GM18951 (cell line): ENCODE measurements around the gene GLIS1.

Experiments
- POLR2A ChIP-seq: IDR thresholded peaks from 4 replicates; pipeline ENCODE4 v1.6.1; 2011; ENCODE audit warnings: mild to moderate bottlenecking; ENCODE audit not compliant: insufficient read length, insufficient read depth; ENCODE audit errors: extremely low read depth
- in situ Hi-C: fragments of 300-500 bp; cut with MboI; formaldehyde crosslinking; loops from one replicate; pipeline ENCODE4 v1.12.0; 2022; ENCODE audit warnings: low sequenced_read_pairs, mixed read lengths, inconsistent platforms; ENCODE audit not compliant: unreplicated experiment

Gene GLIS1

DNA sequence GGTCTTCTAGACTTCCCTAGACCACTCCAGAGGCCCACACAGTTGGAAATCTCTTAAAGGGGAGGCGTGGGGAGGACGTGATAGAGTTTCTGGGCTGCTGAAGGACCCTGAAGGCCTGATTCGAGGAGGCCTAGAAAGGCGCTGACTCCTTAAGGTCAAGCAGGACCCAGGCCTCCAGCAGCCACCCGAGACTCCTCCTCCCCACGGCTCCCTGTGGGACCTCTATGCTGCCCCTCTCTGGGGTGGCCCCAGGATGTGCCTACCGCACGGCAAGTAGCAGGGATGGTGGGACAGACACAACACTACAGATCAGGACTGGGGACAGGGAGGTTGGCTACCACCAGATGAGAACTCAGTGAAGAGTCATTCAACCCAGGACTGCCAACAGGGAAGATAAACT, 77.5 kb downstream of the GLIS1 start:
- in situ Hi-C loops = no loop called here
- TF ChIP-seq POLR2A = no peak

- no peak for TF ChIP-seq POLR2A
- in situ Hi-C loops = no loop called here
Observed at GRCh38 chr1:53660666-53661065, 78.3 kb downstream of the GLIS1 start.

DNA sequence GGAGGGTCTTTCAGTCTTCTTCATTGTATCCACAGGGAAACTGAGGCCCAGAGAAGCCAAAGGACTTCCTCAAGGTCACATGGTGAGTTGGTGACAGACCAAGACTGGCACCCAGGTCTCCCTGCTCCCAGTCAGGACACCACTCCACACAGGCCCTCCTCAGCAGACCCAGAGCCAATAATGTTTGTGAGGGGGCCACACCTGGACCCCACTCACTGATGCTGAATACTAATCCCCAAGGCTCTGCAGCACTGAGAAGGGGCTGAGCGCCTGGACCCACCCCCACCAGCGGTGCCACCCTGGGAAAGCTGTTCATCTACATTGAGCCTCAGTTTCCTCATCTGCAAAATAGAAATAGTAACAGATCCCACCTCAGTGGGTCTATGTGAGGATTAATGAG, 79.5 kb downstream of the GLIS1 start:
- no peak for TF ChIP-seq POLR2A
- in situ Hi-C loops = no loop called here

DNA sequence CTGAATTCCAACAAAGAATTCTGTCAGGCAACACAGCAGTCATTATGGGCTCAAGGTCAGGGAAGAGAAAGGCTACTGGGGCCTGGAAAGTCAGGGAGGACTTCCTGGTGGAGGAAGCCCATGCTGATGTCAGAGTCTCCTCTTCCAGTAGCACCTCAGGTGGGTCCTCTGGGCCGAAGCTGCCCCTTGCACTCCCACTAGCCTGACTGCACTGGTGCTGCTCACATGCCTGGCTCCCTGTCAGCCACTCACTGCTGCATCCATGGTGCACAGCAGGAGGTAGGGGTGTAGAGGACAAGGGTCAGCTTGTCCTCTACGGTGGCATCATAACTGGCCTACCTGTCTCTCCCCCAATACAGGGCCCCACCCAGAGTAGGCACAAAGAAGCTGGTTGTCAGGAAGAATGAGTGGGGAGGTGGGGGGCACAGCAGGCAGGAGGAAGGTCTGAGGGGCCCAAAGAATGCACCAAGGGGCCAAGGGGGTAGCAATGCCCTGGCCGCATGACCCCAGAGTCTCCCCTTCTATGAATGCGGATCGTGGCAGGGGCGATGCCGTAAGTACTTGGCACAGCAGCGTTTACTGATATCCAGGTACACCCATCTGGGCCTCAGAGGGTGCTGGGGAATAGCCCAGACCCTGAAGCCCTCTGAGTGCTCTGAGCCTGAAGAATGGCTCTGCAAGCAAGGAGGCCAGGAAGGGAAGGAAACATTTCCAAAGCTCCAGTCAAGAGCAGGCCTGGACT, 80.3 kb downstream of the GLIS1 start:
- in situ Hi-C loops = no loop called here
- no peak for TF ChIP-seq POLR2A

DNA sequence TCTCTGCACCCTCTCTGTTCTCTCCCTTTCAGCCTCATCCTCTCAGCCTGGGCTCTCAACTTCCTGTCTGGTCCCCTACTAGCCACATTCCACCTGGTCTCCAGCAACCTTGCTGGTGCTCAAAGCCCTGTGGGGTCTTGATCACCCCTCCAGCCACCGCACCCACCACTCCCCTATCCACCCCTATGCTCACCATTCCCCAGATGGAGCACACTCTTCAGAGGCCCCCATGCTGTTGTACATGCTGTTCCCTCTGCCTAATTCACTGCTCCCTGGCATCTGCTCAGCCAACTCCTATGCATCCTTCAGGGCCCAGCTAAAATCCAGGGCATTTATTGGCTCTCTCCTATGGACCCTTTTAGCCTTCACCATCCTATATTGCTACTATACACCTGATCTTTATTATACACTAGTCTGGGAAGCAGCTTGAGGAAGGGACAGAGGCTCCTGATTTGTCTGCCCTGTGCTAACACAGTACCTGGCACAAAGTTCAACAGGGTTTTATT, 81.0 kb downstream of the GLIS1 start:
- in situ Hi-C loops = no loop called here
- no peak for TF ChIP-seq POLR2A

DNA sequence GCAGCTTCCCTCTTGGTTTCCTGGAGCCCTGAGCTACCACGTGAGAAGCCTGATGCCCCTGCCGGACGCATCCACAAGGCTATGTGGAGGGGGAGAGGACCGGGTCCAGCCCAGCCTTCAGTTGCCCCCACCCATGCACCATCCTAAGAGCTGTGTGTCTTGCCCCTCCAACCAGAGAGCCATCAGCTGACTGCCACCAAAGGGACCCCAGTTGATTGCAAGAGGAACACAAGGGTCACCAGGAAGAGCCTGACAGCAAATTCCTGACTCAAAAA, 81.5 kb downstream of the GLIS1 start:
- no peak for TF ChIP-seq POLR2A
- in situ Hi-C loops = no loop called here

DNA sequence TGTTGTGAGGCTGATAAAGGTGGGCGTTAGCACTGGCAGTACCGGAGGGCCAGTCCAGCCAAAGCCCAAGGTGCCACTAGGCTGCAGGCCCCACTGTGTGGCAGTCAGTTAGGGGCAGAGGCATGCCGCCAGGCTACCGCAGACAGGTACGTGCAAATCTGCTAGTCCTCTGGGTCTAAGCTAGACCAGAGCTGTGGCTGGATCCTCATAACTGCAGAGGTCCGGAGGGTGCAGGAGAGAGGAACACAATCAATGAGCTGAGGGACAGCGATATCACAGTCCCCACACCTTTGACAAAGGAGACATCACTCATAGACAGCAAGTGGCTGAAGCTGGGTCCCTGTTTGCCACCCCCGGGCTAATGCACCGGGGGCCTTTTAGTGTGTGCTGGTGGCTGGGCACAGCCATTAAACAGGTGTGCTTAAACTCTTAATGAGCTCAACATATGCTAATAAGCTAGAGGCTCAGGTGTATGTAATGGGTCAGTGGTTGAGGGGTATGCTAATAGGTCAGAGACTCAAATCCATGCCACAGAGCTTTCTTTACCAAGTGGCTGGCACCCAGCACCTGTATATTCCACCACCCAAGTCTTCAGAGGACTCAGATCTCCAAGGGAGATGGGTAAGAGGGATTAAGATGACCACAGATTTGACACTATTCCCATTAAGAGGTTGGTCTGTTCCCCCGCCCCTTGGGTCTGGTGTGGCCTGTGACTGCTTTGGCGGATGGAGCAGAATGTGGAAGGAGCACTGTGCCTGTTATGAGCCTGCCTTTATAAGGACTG, 82.0 kb downstream of the GLIS1 start:
- in situ Hi-C loops = no loop called here
- no peak for TF ChIP-seq POLR2A

DNA sequence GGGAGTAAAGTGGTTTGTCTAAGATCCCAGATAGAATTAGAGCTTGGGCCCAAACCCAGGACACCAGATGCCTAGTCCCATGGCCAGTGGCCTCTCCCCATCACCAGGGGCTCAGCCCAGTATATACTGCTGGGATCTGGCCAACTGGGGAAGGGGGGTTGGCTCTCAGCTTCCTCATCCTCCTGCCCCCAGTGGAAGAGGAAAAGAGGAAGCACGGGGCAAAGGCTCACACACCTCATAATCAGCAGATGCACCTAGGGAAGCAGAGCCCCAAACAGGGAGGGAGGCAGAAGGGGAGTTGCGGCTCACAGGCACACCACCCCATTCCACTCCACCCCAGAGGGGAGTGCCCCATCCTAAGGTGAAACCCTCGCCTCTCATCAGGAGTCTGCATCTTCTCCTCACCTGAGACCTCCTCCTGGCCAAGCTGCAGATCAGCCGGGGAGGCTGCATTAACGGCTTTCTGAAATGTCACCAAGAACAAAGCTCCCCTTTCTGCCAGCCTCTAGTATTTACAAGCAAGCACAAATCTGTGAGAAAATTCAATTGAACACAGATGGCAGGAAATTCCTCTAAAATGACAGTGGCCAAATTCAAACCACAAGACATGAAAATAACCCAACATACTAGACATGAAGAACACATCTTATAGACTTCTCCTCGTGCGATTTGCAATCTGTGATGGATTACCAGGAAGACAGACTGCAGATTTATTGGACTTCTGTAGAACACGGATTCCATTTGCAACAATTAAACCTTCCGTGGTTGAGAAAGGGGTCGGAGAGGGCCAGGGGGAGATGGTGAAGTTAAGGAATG, 82.8 kb downstream of the GLIS1 start:
- TF ChIP-seq POLR2A = no peak
- in situ Hi-C loops = no loop called here

GRCh38 chr1:53654216-53655210, 84.5 kb downstream of the GLIS1 start:
- in situ Hi-C loops = no loop called here
- TF ChIP-seq POLR2A = no peak

- in situ Hi-C loops = no loop called here
- TF ChIP-seq POLR2A = no peak
Observed at GRCh38 chr1:53653631-53654030, 85.3 kb downstream of the GLIS1 start.

GRCh38 chr1:53653200-53653575, 85.8 kb downstream of the GLIS1 start:
- in situ Hi-C loops = no loop called here
- no peak for TF ChIP-seq POLR2A

GRCh38 chr1:53652441-53653199, 86.3 kb downstream of the GLIS1 start:
- in situ Hi-C loops = no loop called here

More at GRCh38 chr1:53652441-53653199, 86.3 kb downstream of the GLIS1 start:
- TF ChIP-seq POLR2A = no peak
